SU-DHL-6 (cell line): ENCODE measurements around the gene AEN.

ENCODE experiments used
- EZH2phosphoT487 ChIP-seq: fragments of 200-600 bp; sonication (generic), shearing (Covaris generic); conservative IDR thresholded peaks from 2 replicates; pipeline ENCODE4 v1.6.1; 2018; ENCODE audit warnings: mild to moderate bottlenecking, antibody characterized with exemption, low read length, moderate library complexity, mixed read lengths
- TF ChIP-seq, protein P1 (sequence below): fragments of 200-600 bp; sonication (generic); IDR thresholded peaks from one replicate; pipeline ENCODE4 v1.5.1; 2017; ENCODE audit warnings: antibody characterized with exemption, mild to moderate bottlenecking, low read length, moderate library complexity; ENCODE audit not compliant: insufficient read depth, poor library complexity, severe bottlenecking

DNA sequence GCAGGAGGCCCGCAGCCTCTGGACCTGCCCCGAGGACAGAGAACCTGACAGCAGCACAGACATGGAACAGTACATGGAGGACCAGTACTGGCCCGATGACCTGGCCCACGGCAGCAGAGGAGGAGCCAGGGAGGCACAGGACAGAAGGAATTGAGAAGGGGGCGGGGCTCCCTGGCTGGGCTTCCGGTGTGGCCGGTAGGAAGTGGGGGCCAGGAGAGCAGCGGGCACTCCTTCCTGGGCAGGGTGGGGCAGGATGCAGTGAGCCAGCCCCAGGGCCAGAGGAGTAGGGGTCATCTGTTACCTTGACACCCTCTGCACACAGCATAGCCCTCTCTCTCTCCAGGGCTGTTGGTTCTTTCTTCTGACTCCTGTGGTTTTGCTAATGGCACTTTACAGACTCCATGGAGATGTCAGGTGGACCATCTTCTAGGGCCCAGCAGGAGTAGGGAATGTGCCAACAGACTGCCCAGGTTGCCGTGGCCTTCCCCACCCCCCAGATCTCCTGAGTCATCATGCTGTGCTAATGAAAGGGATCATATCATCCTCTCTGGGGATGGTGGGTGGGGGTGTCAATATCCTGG lies 9.1 kb downstream of the AEN start:
- TF ChIP-seq, protein P1, sequence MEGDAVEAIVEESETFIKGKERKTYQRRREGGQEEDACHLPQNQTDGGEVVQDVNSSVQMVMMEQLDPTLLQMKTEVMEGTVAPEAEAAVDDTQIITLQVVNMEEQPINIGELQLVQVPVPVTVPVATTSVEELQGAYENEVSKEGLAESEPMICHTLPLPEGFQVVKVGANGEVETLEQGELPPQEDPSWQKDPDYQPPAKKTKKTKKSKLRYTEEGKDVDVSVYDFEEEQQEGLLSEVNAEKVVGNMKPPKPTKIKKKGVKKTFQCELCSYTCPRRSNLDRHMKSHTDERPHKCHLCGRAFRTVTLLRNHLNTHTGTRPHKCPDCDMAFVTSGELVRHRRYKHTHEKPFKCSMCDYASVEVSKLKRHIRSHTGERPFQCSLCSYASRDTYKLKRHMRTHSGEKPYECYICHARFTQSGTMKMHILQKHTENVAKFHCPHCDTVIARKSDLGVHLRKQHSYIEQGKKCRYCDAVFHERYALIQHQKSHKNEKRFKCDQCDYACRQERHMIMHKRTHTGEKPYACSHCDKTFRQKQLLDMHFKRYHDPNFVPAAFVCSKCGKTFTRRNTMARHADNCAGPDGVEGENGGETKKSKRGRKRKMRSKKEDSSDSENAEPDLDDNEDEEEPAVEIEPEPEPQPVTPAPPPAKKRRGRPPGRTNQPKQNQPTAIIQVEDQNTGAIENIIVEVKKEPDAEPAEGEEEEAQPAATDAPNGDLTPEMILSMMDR, result no peak
- no peak for TF ChIP-seq EZH2phosphoT487
